ENCODE results near the gene WNT9B.

DNA sequence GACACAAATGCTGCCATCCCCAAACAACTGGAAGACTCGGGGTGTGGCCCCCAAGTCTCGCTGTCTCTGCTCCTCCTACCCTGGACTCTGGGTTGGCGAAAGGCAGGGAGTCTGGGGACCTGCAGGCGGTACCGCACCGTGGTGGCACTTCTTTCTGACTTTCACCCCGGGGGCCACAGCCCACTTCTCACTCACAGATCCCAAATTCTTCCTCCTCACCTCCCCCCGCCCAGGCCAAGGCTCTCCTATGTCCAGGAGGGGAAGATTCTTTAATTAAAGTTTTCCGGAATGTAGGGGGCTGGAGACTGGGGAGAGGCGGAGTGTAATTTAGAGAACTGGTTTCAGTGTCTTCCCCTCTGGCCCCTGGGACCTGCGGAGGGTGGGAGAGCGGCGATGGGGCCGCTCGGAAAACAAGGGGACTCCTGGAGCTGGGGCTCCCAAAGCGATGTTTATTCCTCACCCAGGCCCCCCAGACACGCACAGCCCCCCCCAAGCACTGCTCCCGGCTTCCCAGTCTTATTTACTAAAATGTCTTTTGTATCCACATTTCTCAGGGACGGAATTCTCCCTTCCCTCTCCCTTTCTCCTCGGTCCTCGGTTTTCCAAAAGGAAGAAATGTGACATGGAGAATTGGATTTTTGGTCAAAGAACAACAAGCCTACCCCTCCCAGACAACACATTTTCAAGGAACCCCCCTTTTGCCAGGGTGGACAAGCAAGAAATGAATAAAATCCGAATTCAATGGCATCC lies 34.1 kb upstream of the WNT9B start:
- TF ChIP-seq, protein P1, sequence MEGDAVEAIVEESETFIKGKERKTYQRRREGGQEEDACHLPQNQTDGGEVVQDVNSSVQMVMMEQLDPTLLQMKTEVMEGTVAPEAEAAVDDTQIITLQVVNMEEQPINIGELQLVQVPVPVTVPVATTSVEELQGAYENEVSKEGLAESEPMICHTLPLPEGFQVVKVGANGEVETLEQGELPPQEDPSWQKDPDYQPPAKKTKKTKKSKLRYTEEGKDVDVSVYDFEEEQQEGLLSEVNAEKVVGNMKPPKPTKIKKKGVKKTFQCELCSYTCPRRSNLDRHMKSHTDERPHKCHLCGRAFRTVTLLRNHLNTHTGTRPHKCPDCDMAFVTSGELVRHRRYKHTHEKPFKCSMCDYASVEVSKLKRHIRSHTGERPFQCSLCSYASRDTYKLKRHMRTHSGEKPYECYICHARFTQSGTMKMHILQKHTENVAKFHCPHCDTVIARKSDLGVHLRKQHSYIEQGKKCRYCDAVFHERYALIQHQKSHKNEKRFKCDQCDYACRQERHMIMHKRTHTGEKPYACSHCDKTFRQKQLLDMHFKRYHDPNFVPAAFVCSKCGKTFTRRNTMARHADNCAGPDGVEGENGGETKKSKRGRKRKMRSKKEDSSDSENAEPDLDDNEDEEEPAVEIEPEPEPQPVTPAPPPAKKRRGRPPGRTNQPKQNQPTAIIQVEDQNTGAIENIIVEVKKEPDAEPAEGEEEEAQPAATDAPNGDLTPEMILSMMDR (IDR thresholded peaks at IDR 0.05; ENCODE audit: insufficient read depth, low read length) = no peak
- no peak for TF ChIP-seq POLR2AphosphoS5 (IDR thresholded peaks at IDR 0.05; ENCODE audit: low read depth)

Measured in HL-60 (cell line).